ENCODE data around the gene TMOD1.

DNA sequence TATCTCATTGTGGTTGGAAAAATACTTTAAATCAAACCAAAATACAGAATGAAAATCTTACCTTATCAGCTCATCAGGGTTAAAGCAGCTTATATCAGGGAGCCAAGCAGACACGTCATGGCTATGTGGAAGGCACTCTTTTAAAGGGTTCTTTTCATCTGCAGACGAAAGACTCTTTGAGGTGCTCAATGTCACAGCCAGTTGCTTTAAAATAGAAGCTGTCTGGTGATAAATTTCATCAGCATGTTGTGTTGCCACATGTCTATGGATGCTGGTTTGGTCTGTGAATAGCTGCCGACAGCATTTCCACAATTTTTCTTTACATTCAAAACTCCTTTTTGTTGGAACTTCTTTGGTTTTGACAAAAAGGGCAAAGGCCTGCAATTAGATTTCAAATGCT is 124.2 kb downstream of the TMOD1 start:
- TF ChIP-seq, protein P1, sequence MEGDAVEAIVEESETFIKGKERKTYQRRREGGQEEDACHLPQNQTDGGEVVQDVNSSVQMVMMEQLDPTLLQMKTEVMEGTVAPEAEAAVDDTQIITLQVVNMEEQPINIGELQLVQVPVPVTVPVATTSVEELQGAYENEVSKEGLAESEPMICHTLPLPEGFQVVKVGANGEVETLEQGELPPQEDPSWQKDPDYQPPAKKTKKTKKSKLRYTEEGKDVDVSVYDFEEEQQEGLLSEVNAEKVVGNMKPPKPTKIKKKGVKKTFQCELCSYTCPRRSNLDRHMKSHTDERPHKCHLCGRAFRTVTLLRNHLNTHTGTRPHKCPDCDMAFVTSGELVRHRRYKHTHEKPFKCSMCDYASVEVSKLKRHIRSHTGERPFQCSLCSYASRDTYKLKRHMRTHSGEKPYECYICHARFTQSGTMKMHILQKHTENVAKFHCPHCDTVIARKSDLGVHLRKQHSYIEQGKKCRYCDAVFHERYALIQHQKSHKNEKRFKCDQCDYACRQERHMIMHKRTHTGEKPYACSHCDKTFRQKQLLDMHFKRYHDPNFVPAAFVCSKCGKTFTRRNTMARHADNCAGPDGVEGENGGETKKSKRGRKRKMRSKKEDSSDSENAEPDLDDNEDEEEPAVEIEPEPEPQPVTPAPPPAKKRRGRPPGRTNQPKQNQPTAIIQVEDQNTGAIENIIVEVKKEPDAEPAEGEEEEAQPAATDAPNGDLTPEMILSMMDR (IDR thresholded peaks at IDR 0.05; ENCODE audit: borderline replicate concordance, extremely low read depth, low read length, poor library complexity, severe bottlenecking): no peak
- no peak for TF ChIP-seq EZH2 (IDR thresholded peaks at IDR 0.05; ENCODE audit: borderline replicate concordance, low read depth, low read length, severe bottlenecking)
